HCEC 1CT (cell line): ENCODE measurements around the gene PVALEF.
"Not testable (repeated sequence)": the region's sequence is repeated elsewhere in the genome, so short reads cannot be mapped to it uniquely, and the experiment has no call there.

Experiments used
- DNase-seq: peaks from one replicate; pipeline ENCODE4 v3.0.0-alpha.2; 2017

The PVALEF gene

GRCh38 chr17:81147701-81148100 lies 17.6 kb upstream of the PVALEF start:
- no peak for DNase-seq

DNA sequence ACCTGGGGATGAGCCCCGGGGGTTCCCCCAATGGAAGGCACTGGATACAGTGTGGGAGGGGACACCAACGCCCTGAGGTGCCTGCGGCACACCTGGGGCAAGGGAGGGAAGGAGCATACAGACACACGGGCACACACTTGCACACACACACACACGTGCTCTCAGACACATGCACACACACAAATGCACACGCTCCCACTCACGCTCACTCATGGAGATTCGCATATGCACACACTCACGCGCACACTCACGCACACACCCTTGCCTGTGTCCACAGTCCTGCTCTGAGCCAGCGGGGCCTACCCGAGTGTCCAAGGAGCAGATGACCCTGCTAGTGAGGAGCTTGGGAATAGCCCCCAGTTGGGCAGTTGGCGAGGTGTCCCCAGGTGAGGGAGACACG lies 16.7 kb upstream of the PVALEF start:
- no peak for DNase-seq

DNA sequence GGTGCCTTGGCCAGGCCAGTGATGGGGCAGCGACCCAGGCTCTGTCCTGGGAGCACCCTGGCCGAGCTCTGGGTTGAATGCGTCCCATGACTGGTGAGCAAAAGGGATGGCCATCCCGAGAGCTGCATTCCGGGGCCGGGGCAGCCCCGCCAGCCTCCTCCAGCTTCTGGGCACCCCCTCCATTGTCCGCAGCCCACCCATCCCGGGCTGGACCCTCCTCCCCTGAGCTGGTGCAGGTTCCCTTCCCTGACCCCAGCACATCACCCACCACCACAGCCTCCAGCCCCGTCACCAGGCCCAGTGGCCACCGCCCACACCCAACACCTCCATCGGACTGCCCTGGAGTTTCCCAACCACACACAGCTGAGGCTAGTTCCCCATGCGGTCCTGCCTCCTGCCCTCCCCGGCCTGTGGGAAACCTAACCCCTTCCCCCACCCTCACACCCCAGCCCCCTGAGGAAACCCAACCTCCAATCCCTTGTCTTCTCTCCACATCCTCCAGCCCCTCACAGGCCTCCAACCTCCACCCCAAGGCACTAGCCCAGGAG lies 16.2 kb upstream of the PVALEF start:
- DNase-seq, result no peak

- DNase-seq, result no peak
These were observed 14.8 kb upstream of the PVALEF start for GRCh38 chr17:81150377-81151077.

DNA sequence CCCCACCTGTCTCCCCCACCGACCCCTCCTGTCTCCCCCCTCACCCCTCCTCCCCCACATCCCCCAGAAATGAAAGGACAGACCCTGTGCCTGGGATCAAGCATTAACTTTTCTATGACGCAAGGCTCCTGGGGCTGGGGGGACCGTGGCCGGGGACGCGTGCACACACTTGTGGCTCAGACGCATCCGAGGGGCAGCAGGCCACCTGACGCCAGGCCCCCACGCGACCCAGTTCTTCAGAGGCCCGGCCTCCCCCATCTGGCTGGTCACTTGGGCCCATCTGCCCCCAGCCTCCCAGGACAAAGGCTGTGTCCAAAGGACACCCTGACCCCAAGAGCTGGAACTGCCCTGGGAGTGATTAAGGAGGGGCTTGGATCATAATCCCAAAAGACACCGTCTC lies 14.0 kb upstream of the PVALEF start:
- DNase-seq, result no peak

GRCh38 chr17:81152288-81152828 lies 12.9 kb upstream of the PVALEF start:
- no peak for DNase-seq

- DNase-seq, result no peak
These were observed 11.9 kb upstream of the PVALEF start for GRCh38 chr17:81153340-81153803.

- DNase-seq, result not testable (repeated sequence)
These were observed 11.3 kb upstream of the PVALEF start for GRCh38 chr17:81154016-81154415.

DNA sequence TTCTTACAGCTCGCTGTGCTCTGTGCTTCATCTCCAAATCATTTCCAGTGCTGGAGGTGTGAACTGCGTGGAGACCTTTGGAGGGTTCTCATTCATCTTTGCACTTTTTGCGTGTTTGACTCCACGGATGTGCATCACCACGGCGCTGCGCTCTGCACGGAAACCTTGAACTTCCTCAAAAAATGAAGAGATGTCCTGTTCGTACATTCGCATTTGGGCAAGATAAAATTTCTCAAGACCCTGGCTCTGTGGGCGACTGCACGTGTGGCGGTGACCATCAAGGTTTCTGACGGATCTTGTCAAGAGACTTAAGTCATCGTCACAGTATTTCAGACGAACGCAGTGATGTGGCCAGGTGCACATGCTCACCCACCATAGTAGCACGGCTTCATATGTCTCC lies 10.3 kb upstream of the PVALEF start:
- DNase-seq, result no peak

- DNase-seq, result no peak
These were observed 8.2 kb upstream of the PVALEF start for GRCh38 chr17:81156866-81157805.

- no peak for DNase-seq
These were observed 7.2 kb upstream of the PVALEF start for GRCh38 chr17:81157848-81158687.

GRCh38 chr17:81158688-81159590 lies 6.4 kb upstream of the PVALEF start:
- DNase-seq, result no peak

GRCh38 chr17:81159611-81160265 lies 5.6 kb upstream of the PVALEF start:
- DNase-seq, result no peak

GRCh38 chr17:81160306-81160705 lies 5.0 kb upstream of the PVALEF start:
- no peak for DNase-seq

GRCh38 chr17:81160747-81161453 lies 4.4 kb upstream of the PVALEF start:
- no peak for DNase-seq

DNA sequence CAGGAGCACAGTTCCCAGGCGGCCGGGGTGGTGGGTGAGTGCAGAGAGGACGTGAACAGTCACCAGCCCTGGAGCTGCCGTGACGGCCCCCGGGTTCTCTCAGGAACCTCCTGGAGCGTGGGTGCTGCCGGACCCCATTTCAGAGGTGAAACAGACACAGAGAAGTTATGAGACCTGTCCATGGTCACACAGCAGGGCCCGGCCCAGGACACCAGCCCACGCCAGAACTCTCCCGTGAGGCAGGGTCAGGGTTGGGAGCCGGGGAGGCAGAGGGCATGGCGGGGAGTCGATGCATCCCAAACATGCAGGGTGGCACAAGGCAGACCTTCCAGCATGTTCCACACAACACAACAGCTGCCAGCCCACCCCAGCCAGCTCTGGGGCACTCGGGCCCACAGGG lies 3.8 kb upstream of the PVALEF start:
- DNase-seq, result no peak

GRCh38 chr17:81161972-81162371 lies 3.3 kb upstream of the PVALEF start:
- no peak for DNase-seq

DNA sequence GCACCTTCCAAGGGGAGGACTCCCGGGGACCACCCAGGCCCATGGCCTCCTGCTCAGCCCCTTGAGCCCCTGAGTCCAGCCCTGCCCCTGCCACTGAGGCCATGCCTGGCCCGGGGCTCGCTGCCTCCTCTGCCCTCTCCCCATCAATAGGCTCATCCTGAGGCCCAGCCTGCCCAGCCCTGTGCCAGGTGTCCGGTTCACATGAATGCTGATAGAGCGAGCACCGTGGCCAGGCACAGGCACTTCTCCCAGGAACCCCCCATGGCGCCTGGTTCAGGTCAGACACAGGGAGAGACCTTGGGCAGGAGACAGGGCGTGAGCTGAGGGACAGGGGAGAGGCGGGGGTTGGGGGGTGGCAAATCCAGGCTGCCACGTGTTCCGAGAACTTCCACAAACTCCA lies 2.8 kb upstream of the PVALEF start:
- no peak for DNase-seq

- no peak for DNase-seq
These were observed 2.1 kb upstream of the PVALEF start for GRCh38 chr17:81163051-81163695.
